Stimulated activated naive CD8-positive, alpha-beta T cell treated with anti-CD3 and anti-CD28 coated beads, Interleukin-15, Interleukin-2, amounts not matched to agents 100 U/mL and 50 U/mL, for 24 hours (primary cell): ENCODE results near the gene PTPN3.
"Not testable (repeated sequence)": the region's sequence is repeated elsewhere in the genome, so short reads cannot be mapped to it uniquely, and the experiment has no call there.

Source experiments
- ATAC-seq: fragments of 150-1000 bp; cut with Tn5 transposase; one replicate; pipeline ENCODE4 v1.10.0; 2021
- DNase-seq: peaks from one replicate; pipeline ENCODE4 v3.0.0; 2021

PTPN3 gene

GRCh38 chr9:109387206-109387605 is 110.9 kb downstream of the PTPN3 start:
- ATAC-seq (no peak), DNase-seq (no peak)

- DNase-seq, result no peak
- ATAC-seq, result no peak
Observed at GRCh38 chr9:109385499-109385898, 112.6 kb downstream of the PTPN3 start.

- DNase-seq (no peak), ATAC-seq (no peak)
Observed at GRCh38 chr9:109383947-109384346, 114.2 kb downstream of the PTPN3 start.

GRCh38 chr9:109383356-109383755 is 114.8 kb downstream of the PTPN3 start:
- ATAC-seq (no peak), DNase-seq (no peak)

GRCh38 chr9:109382585-109382984 is 115.5 kb downstream of the PTPN3 start:
- DNase-seq (no peak), ATAC-seq (no peak)

GRCh38 chr9:109382182-109382581 is 115.9 kb downstream of the PTPN3 start:
- no peak for DNase-seq
- no peak for ATAC-seq

GRCh38 chr9:109381011-109381729 is 116.9 kb downstream of the PTPN3 start:
- DNase-seq (no peak), ATAC-seq (peak; percentile 53)

GRCh38 chr9:109379513-109379912 is 118.6 kb downstream of the PTPN3 start:
- ATAC-seq, result no peak
- no peak for DNase-seq

- no peak for DNase-seq
- no peak for ATAC-seq
Observed at GRCh38 chr9:109378316-109378715, 119.8 kb downstream of the PTPN3 start.

- DNase-seq (no peak), ATAC-seq (no peak)
Observed at GRCh38 chr9:109372246-109372645, 125.9 kb downstream of the PTPN3 start.

GRCh38 chr9:109371374-109371773 is 126.7 kb downstream of the PTPN3 start:
- ATAC-seq, result no peak
- no peak for DNase-seq

- DNase-seq (no peak), ATAC-seq (no peak)
Observed at GRCh38 chr9:109369285-109369684, 128.8 kb downstream of the PTPN3 start.

- no peak for DNase-seq
- no peak for ATAC-seq
Observed at GRCh38 chr9:109360771-109361170, 137.3 kb downstream of the PTPN3 start.

- not testable (repeated sequence) for DNase-seq, ATAC-seq
Observed at GRCh38 chr9:109358968-109359603, 139.0 kb downstream of the PTPN3 start.

GRCh38 chr9:109355564-109356297 is 142.4 kb downstream of the PTPN3 start:
- ATAC-seq (no peak), DNase-seq (no peak)

- DNase-seq (no peak), ATAC-seq (no peak)
Observed at GRCh38 chr9:109354190-109354589, 143.9 kb downstream of the PTPN3 start.

GRCh38 chr9:109351032-109351431 is 147.1 kb downstream of the PTPN3 start:
- DNase-seq, result no peak
- ATAC-seq, result no peak

GRCh38 chr9:109349421-109349846 is 148.7 kb downstream of the PTPN3 start:
- DNase-seq, result no peak
- no peak for ATAC-seq

- DNase-seq (no peak), ATAC-seq (no peak)
Observed at GRCh38 chr9:109346904-109347303, 151.2 kb downstream of the PTPN3 start.

GRCh38 chr9:109344866-109345265 is 153.2 kb downstream of the PTPN3 start:
- DNase-seq, result no peak
- ATAC-seq, result no peak

GRCh38 chr9:109342878-109343277 is 155.2 kb downstream of the PTPN3 start:
- DNase-seq, result no peak
- ATAC-seq, result no peak

GRCh38 chr9:109341561-109341960 is 156.5 kb downstream of the PTPN3 start:
- DNase-seq, result no peak
- no peak for ATAC-seq

GRCh38 chr9:109340979-109341378 is 157.1 kb downstream of the PTPN3 start:
- ATAC-seq, DNase-seq: not testable (repeated sequence)
